Adrenal gland (tissue), 12 donors: Measurements from ENCODE around the gene CXCL12. TPM values are rescaled to one million over a fixed set of nuclear protein-coding genes. Genes with fewer than 3 reads are reported as not detected.

Experiments
- DNase-seq, 7 donors: peaks; one replicate each; pipeline ENCODE4 v3.0.0-alpha.2; 2019 to 2020
- H3K27ac ChIP-seq, 5 donors: fragments of 200-600 bp; sonication (generic) in 4 of 5; 1 replicate in 3 of 5; 2 replicates in 2 of 5; pipeline versions ENCODE4 v1.5.1 to v1.8.0; 2016 to 2020; ENCODE audit warnings: mild to moderate bottlenecking in 1 of 5
- H3K27me3 ChIP-seq: fragments of 200-600 bp; 2 replicates; pipeline ENCODE4 v1.8.0; 2021
- H3K36me3 ChIP-seq, 2 donors: fragments of 200-600 bp; replicated peaks in 1 of 2; 1 replicate in 1 of 2; 2 replicates in 1 of 2; pipeline versions ENCODE4 v1.5.1 to v1.8.0; 2018 to 2022
- H3K4me1 ChIP-seq, 2 donors: fragments of 200-600 bp; replicated peaks in 1 of 2; 1 replicate in 1 of 2; 2 replicates in 1 of 2; pipeline versions ENCODE4 v1.5.1 to v1.8.0; 2018 to 2021
- H3K4me3 ChIP-seq, 4 donors: fragments of 200-600 bp; sonication (generic) in 3 of 4; one replicate each; pipeline ENCODE4 v1.5.1; 2016 to 2018
- H3K9me3 ChIP-seq, 3 donors: fragments of 200-600 bp; sonication (generic) in 1 of 3; replicated peaks in 1 of 3; 1 replicate in 2 of 3; 2 replicates in 1 of 3; pipeline versions ENCODE4 v1.5.1 to v1.8.0; 2016 to 2021
- CTCF ChIP-seq, 6 experiments: fragments of 450-650 bp in 4 of 6; fragments of 200-600 bp in 2 of 6; sonication (generic) in 1 of 6; IDR thresholded peaks; 1 replicate in 5 of 6; 2 replicates in 1 of 6; pipeline versions ENCODE4 v1.5.1 to v1.8.0; 2016 to 2021; ENCODE audit warnings: antibody characterized with exemption in 6 of 6, mild to moderate bottlenecking in 2 of 6, moderate library complexity in 1 of 6
- POLR2A ChIP-seq, 2 donors: fragments of 450-650 bp; IDR thresholded peaks; one replicate each; pipeline ENCODE4 v1.6.1; 2017; ENCODE audit warnings: antibody characterized with exemption in 2 of 2, mild to moderate bottlenecking in 2 of 2, moderate library complexity in 1 of 2
- WGBS, 4 donors: extraction: QIAGEN DNeasy Blood & Tissue Kit in 2 of 4; methylation state at CpG; one replicate each; pipeline versions ENCODE4 v1.1.5 to v1.1.7; 2013 to 2017; 5-methylcytosine and 5-hydroxymethylcytosine counted together
- intact Hi-C, 2 donors: fragments of 100-400 bp; cut with DNase I; formaldehyde crosslinking; loops; one replicate each; pipeline versions ENCODE4 v1.14.1 to v1.15.0; 2022 to 2023
- polyA plus RNA-seq, 3 donors: library from polyadenylated mRNA; stranded (reverse); fragments of 200-250 nt in 2 of 3; fragments of 350-450 nt in 1 of 3; fragmentation: Illumina TruSeq in 1 of 3; extraction: RNeasy Lipid Tissue Mini Kit (QIAGEN cat#74804) in 1 of 3; gene quantifications; one replicate each; pipeline ENCODE4 v1.2.3, GENCODE V29; 2013 to 2014
- total RNA-seq, 9 donors: library from RNA; depleted of rRNA in 4 of 9; stranded (reverse); fragments of >200 nt in 4 of 9; fragments of 120-200 nt in 1 of 9; fragmentation: NEBNext Ultra II Directional in 1 of 9; extraction: Animal tissue kit (Norgen Biotek cat#: 25700) in 1 of 9; gene quantifications; one replicate each; pipeline versions ENCODE4 v1.1.0 to v1.2.4, GENCODE V29; 2013 to 2023
- donor health status: healthy with polysubstance abuse.
- donor health status: Bipolar disorder and iron deficiency.
- donor health status: DM: yes; HTN: yes; CAD: no.
- donor health status: DM: no; HTN: no; CAD: no.
- donor health status: DM: no; HTN: no; CAD: no.
- donor health status: DM: yes; HTN: yes; CAD: no.

CXCL12 gene
- total and polyA plus RNA-seq, 12 donors = 17.5 to 193 (median 66.1) TPM

DNA sequence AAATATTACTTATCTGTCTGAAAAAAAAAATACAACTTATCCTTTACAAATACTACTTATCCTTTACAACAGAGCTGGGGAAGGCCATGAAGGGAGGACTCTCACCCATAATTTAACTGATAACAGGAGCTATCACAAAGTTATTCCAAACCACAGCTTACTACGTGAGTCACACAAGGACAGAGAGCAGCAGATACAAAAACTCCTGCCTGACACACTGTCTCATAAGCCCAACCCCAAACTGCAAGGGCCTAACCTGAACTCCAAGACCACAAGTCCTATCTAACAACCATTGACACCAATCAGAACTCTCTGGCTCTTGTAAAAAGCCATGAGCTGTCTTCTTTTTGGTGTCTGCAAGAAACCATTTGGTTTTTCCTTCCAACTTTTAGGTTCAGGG lies 28.5 kb upstream of the CXCL12 start:
- H3K27me3 ChIP-seq = no peaks in the 10 kb centered on the region
- H3K4me1 ChIP-seq = peaks cover 0 to 4% of the 10 kb centered on the region in 2 donors
- H3K36me3 ChIP-seq = no peaks in the 10 kb centered on the region
- peak in 5 of 7 donors; percentile 29 to 55 (median 41) for DNase-seq
- intact Hi-C loops = no loop called here
- TF ChIP-seq CTCF (IDR thresholded peaks at IDR 0.05) (no peak), POLR2A (IDR thresholded peaks at IDR 0.05) (no peak)
- H3K27ac ChIP-seq = no peak overlapping the region
- H3K9me3 ChIP-seq = no peaks in the 10 kb centered on the region
- H3K4me3 ChIP-seq = no peak overlapping the region
- 29 to 50% (median 39%) methylated on average over 1 of the region's 1 CpG for WGBS, 4 donors

GRCh38 chr10:44411251-44411650 lies 26.4 kb upstream of the CXCL12 start:
- no peaks in the 10 kb centered on the region for H3K36me3 ChIP-seq
- H3K4me3 ChIP-seq = no peak overlapping the region
- no peak for TF ChIP-seq POLR2A (IDR thresholded peaks at IDR 0.05)
- no peak for TF ChIP-seq CTCF (IDR thresholded peaks at IDR 0.05)
- H3K27ac ChIP-seq = no peak overlapping the region
- intact Hi-C loops = no loop called here
- WGBS, 4 donors = 90 to 100% (median 93%) methylated on average over 2 to 5 of the region's 5 CpGs
- no peaks in the 10 kb centered on the region for H3K9me3 ChIP-seq
- H3K4me1 ChIP-seq = peaks cover 0 to 4% of the 10 kb centered on the region in 2 donors
- peak in 1 of 7 donors; percentile 6 for DNase-seq
- no peaks in the 10 kb centered on the region for H3K27me3 ChIP-seq

GRCh38 chr10:44404741-44405437 lies 20.0 kb upstream of the CXCL12 start:
- Histone ChIP-seq H3K27me3 (no peaks in the 10 kb centered on the region), H3K4me3 (no peak overlapping the region), H3K4me1 (no peaks in the 10 kb centered on the region), H3K9me3 (no peaks in the 10 kb centered on the region), H3K27ac (no peak overlapping the region), H3K36me3 (no peaks in the 10 kb centered on the region)
- WGBS, 4 donors = 80 to 92% (median 88%) methylated on average over 2 of the region's 2 CpGs
- no peak for DNase-seq
- intact Hi-C loops = no loop called here
- no peak for TF ChIP-seq POLR2A (IDR thresholded peaks at IDR 0.05)
- no peak for TF ChIP-seq CTCF (IDR thresholded peaks at IDR 0.05)

GRCh38 chr10:44402465-44403195 lies 17.7 kb upstream of the CXCL12 start:
- no peak overlapping the region for H3K4me3 ChIP-seq
- no peak for TF ChIP-seq CTCF (IDR thresholded peaks at IDR 0.05)
- TF ChIP-seq POLR2A (IDR thresholded peaks at IDR 0.05) = no peak
- H3K27me3 ChIP-seq = no peaks in the 10 kb centered on the region
- H3K36me3 ChIP-seq = no peaks in the 10 kb centered on the region
- peak in 2 of 7 donors; percentile 2 to 7 for DNase-seq
- 66 to 74% (median 71%) methylated on average over 6 of the region's 6 CpGs for WGBS, 4 donors
- H3K4me1 ChIP-seq = no peaks in the 10 kb centered on the region
- intact Hi-C loops = no loop called here
- no peak overlapping the region for H3K27ac ChIP-seq
- H3K9me3 ChIP-seq = no peaks in the 10 kb centered on the region
